Tibial artery (tissue), 4 donors: Measurements from ENCODE around the gene ADAM12.

Source experiments
- DNase-seq, 2 donors: peaks; one replicate each; pipeline ENCODE4 v3.0.0-alpha.2; 2019
- H3K27ac ChIP-seq, 2 donors: fragments of 200-600 bp; sonication (generic) in 1 of 2; 1 replicate in 1 of 2; 2 replicates in 1 of 2; pipeline ENCODE4 v1.5.1; 2018 to 2019; ENCODE audit warnings: mild to moderate bottlenecking in 1 of 2
- H3K27me3 ChIP-seq, 2 donors: fragments of 200-600 bp; sonication (generic) in 1 of 2; one replicate each; pipeline versions ENCODE4 v1.5.1 to v1.6.0; 2016 to 2019
- H3K36me3 ChIP-seq, 3 donors: fragments of 200-600 bp; sonication (generic) in 2 of 3; one replicate each; pipeline ENCODE4 v1.5.1; 2016 to 2019; ENCODE audit warnings: mild to moderate bottlenecking in 2 of 3
- H3K4me1 ChIP-seq, 4 donors: fragments of 200-600 bp; sonication (generic) in 2 of 4; 1 replicate in 3 of 4; 2 replicates in 1 of 4; pipeline ENCODE4 v1.5.1; 2016 to 2019
- H3K4me3 ChIP-seq, 2 donors: fragments of 200-600 bp; sonication (generic) in 1 of 2; 1 replicate in 1 of 2; 2 replicates in 1 of 2; pipeline ENCODE4 v1.5.1; 2018 to 2019; ENCODE audit warnings: mild to moderate bottlenecking in 2 of 2
- H3K9me3 ChIP-seq, 3 donors: fragments of 200-600 bp; sonication (generic) in 1 of 3; one replicate each; pipeline ENCODE4 v1.5.1; 2016 to 2019
- intact Hi-C: fragments of 100-400 bp; cut with DNase I; formaldehyde crosslinking; loops from one replicate; pipeline ENCODE4 v1.15.0; 2023; ENCODE audit warnings: low total_unique reads
- TF ChIP-seq, protein P1 (sequence below), 2 experiments: fragments of 200-600 bp in 1 of 2; fragments of 450-650 bp in 1 of 2; IDR thresholded peaks; one replicate each; pipeline ENCODE4 v1.5.1; 2017 to 2019; ENCODE audit warnings: antibody characterized with exemption in 2 of 2, mild to moderate bottlenecking in 1 of 2, moderate library complexity in 1 of 2

Gene ADAM12

DNA sequence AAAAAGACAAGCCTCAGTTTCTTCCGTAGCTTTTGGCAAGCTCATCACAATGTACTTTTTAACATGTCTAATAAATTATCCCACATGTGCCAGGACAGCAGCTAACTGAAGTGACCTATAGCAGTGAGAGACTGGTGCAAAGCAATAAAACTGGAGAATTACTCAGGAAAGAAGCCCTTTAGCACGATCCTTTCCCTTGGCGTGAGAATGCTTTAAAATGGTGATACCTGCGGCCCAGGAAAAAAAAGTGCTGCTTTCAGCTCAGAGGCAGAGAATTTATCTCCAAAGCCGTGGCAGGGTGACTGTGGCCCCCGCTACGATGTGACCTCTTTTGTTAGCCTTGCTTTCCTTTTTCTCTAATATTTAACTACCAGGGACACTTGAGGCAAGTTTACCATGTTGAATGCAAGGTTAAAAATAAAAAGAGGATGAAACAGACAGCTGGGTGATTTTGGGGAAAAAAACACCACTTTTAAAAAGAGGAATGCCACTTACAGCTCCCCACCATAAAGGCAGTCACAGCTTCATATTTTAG, 307.9 kb downstream of the ADAM12 start:
- intact Hi-C loops, result no loop called here
- Histone ChIP-seq H3K27me3 (no peaks in the 10 kb centered on the region), H3K9me3 (no peaks in the 10 kb centered on the region), H3K4me1 (no peaks in the 10 kb centered on the region), H3K36me3 (no peaks in the 10 kb centered on the region), H3K27ac (no peak overlapping the region), H3K4me3 (no peak overlapping the region)
- TF ChIP-seq, protein P1, sequence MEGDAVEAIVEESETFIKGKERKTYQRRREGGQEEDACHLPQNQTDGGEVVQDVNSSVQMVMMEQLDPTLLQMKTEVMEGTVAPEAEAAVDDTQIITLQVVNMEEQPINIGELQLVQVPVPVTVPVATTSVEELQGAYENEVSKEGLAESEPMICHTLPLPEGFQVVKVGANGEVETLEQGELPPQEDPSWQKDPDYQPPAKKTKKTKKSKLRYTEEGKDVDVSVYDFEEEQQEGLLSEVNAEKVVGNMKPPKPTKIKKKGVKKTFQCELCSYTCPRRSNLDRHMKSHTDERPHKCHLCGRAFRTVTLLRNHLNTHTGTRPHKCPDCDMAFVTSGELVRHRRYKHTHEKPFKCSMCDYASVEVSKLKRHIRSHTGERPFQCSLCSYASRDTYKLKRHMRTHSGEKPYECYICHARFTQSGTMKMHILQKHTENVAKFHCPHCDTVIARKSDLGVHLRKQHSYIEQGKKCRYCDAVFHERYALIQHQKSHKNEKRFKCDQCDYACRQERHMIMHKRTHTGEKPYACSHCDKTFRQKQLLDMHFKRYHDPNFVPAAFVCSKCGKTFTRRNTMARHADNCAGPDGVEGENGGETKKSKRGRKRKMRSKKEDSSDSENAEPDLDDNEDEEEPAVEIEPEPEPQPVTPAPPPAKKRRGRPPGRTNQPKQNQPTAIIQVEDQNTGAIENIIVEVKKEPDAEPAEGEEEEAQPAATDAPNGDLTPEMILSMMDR (IDR thresholded peaks at IDR 0.05), result no peak
- no peak for DNase-seq

DNA sequence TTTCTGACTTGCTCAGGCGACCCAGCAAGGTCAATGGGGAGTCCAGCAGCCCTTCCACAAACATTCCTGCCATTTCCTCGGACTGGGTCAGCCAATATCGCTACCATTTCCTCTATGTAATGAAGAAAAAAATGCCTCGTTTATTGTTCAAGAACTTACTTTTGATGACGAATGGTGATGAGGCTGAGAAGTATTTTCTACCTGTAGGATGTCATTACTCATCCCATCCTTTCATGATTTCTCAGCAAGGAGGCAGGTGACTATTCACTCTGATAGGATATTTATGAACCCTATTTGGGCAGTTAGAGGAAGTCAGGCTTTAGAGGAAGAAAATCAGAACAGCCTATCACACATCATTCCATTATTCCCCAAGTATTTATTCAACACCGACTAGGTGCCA, 313.3 kb downstream of the ADAM12 start:
- no peaks in the 10 kb centered on the region for H3K27me3 ChIP-seq
- intact Hi-C loops, result loop anchor here (5.0 kb wide), 1 partner anchor 487 kb away; no protein-coding TSS in a partner anchor
- no peak overlapping the region for H3K4me3 ChIP-seq
- DNase-seq, result no peak
- H3K4me1 ChIP-seq, result no peaks in the 10 kb centered on the region
- TF ChIP-seq, protein P1 (IDR thresholded peaks at IDR 0.05), result no peak
- no peak overlapping the region for H3K27ac ChIP-seq
- H3K9me3 ChIP-seq, result no peaks in the 10 kb centered on the region
- H3K36me3 ChIP-seq, result no peaks in the 10 kb centered on the region

DNA sequence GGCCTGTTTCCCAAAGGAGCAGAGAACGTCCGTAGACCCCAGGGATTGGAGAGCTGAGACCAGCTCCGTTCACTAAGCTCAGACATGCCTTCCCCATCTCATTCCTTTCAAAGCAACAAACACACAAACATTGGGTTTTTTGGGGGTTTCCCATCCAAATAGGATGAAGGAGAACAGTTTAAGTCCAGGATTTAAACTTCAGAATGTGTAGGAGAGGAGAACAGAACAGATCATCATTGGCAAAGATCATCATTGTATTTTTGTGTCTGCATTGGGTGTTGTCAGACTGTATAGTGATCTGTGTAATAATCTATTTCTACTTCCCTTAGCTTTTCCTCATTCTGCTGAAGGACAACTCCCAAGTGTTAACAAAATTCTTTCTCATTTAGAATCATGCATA, 314.0 kb downstream of the ADAM12 start:
- no peaks in the 10 kb centered on the region for H3K9me3 ChIP-seq
- intact Hi-C loops, result no loop called here
- H3K36me3 ChIP-seq, result no peaks in the 10 kb centered on the region
- TF ChIP-seq, protein P1 (IDR thresholded peaks at IDR 0.05), result no peak
- H3K27ac ChIP-seq, result no peak overlapping the region
- no peaks in the 10 kb centered on the region for H3K4me1 ChIP-seq
- H3K27me3 ChIP-seq, result no peaks in the 10 kb centered on the region
- DNase-seq, result no peak
- H3K4me3 ChIP-seq, result no peak overlapping the region

DNA sequence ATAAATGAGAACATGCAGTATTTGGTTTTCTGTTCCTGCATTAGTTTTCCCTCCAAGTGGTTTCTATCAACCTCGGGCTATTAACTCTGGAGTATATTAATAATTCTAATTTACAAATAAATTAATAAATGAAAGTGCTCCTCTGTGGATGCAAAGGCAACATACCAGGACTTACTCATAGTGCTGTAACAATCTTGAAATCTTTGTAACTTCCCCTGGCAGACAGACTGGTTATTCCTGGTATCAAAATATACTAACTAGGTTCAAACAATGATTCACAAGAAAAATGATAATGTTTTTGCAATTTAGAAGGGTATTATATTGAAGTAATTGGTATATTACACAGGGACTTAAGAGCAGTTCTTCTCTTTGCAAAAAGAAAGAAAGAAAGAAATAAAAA, 314.7 kb downstream of the ADAM12 start:
- Histone ChIP-seq H3K27ac (no peak overlapping the region), H3K9me3 (no peaks in the 10 kb centered on the region), H3K36me3 (no peaks in the 10 kb centered on the region), H3K4me3 (no peak overlapping the region), H3K4me1 (no peaks in the 10 kb centered on the region), H3K27me3 (no peaks in the 10 kb centered on the region)
- DNase-seq, result no peak
- intact Hi-C loops, result no loop called here
- TF ChIP-seq, protein P1 (IDR thresholded peaks at IDR 0.05), result no peak

DNA sequence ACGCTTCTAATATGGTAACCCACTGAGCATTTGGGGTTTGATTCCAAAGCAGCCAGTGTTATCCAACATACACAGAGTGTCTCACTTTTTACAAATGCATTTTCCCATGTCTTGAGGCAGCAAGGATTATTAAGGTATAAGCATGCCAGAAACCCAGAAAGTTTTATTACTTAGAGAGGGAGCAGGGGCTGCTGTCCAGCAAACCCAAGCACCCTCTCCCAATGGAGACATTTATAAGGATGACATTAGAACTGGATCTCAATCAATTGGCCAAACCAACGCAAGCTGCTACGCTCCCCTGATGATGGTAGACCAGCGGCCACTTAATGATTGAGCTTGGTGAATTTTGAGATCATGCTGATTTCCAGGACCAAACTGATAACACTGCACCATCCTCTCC, 315.7 kb downstream of the ADAM12 start:
- Histone ChIP-seq H3K9me3 (no peaks in the 10 kb centered on the region), H3K4me1 (no peaks in the 10 kb centered on the region), H3K27ac (no peak overlapping the region), H3K36me3 (no peaks in the 10 kb centered on the region), H3K27me3 (no peaks in the 10 kb centered on the region), H3K4me3 (no peak overlapping the region)
- TF ChIP-seq, protein P1 (IDR thresholded peaks at IDR 0.05), result no peak
- intact Hi-C loops, result no loop called here
- no peak for DNase-seq
